Measurements from ENCODE around the gene GMNN.
A peak's percentile ranks its signal among the peaks of the same experiment; 100 is the strongest.

The GMNN gene

GRCh38 chr6:24807584-24807983 lies 32.8 kb downstream of the GMNN start:
- no peak for DNase-seq (ENCODE audit: low read depth)

GRCh38 chr6:24809728-24810127 lies 35.0 kb downstream of the GMNN start:
- no peak for DNase-seq (ENCODE audit: low read depth)

GRCh38 chr6:24818346-24818745 lies 43.6 kb downstream of the GMNN start:
- DNase-seq (ENCODE audit: low read depth) = no peak

- DNase-seq (ENCODE audit: low read depth) = no peak
Measured at GRCh38 chr6:24821860-24822444, 47.2 kb downstream of the GMNN start.

GRCh38 chr6:24822696-24823095 lies 48.0 kb downstream of the GMNN start:
- DNase-seq (ENCODE audit: low read depth) = peak; percentile 70

- no peak for DNase-seq (ENCODE audit: low read depth)
Measured at GRCh38 chr6:24823185-24823584, 48.4 kb downstream of the GMNN start.

- DNase-seq (ENCODE audit: low read depth) = no peak
Measured at GRCh38 chr6:24824142-24824938, 49.6 kb downstream of the GMNN start.

- no peak for DNase-seq (ENCODE audit: low read depth)
Measured at GRCh38 chr6:24825130-24825630, 50.4 kb downstream of the GMNN start.

GRCh38 chr6:24827162-24827561 lies 52.4 kb downstream of the GMNN start:
- no peak for DNase-seq (ENCODE audit: low read depth)

- DNase-seq (ENCODE audit: low read depth) = no peak
Measured at GRCh38 chr6:24827970-24828369, 53.2 kb downstream of the GMNN start.

- no peak for DNase-seq (ENCODE audit: low read depth)
Measured at GRCh38 chr6:24829657-24830056, 54.9 kb downstream of the GMNN start.

- DNase-seq (ENCODE audit: low read depth) = peak; percentile 58
Measured at GRCh38 chr6:24831771-24832716, 57.3 kb downstream of the GMNN start.

- no peak for DNase-seq (ENCODE audit: low read depth)
Measured at GRCh38 chr6:24832794-24833193, 58.1 kb downstream of the GMNN start.

GRCh38 chr6:24833711-24834386 lies 59.1 kb downstream of the GMNN start:
- DNase-seq (ENCODE audit: low read depth) = no peak
